Keratinocyte (primary cell): ENCODE measurements around the gene RBMXL3.

Experiments
- CTCF ChIP-seq, 3 experiments: IDR thresholded peaks in 1 of 3; conservative IDR thresholded peaks in 1 of 3; optimal IDR thresholded peaks in 1 of 3; 2 replicates in 2 of 3; 3 replicates in 1 of 3; pipeline versions ENCODE3 to v1.5.1; 2011; ENCODE audit warnings: low read length in 3 of 3, mild to moderate bottlenecking in 3 of 3, moderate library complexity in 2 of 3, control low read depth in 1 of 3, inconsistent platforms in 1 of 3; ENCODE audit not compliant: insufficient read depth in 2 of 3; ENCODE audit errors: extremely low read depth in 1 of 3
- EZH2 ChIP-seq: IDR thresholded peaks from one replicate; pipeline ENCODE4 v1.6.1; 2012; ENCODE audit warnings: inconsistent platforms, mild to moderate bottlenecking, low read length, moderate library complexity

- TF ChIP-seq CTCF (optimal IDR thresholded peaks at IDR 0.05 in 1 of 3, IDR thresholded peaks at IDR 0.05 in 1 of 3, conservative IDR thresholded peaks at IDR 0.05 in 1 of 3; ENCODE audit: extremely low read depth in 1 of 3, insufficient read depth in 2 of 3, low read length in 3 of 3), result no peak
- no peak for TF ChIP-seq EZH2
Observed at GRCh38 chrX:115232933-115233496, 43.8 kb downstream of the RBMXL3 start.
